Parathyroid adenoma (tissue), 2 donors: Measurements from ENCODE around the gene TRIM40.

Experiments used
- H2AFZ ChIP-seq: fragments of 300-600 bp; sonication (generic); one replicate; pipeline ENCODE4 v1.7.0; 2017; ENCODE audit warnings: antibody characterized with exemption, mild to moderate bottlenecking
- H3K27ac ChIP-seq: fragments of 300-600 bp; sonication (generic); one replicate; pipeline ENCODE4 v1.7.0; 2017
- H3K27me3 ChIP-seq: fragments of 300-600 bp; sonication (generic); one replicate; pipeline ENCODE4 v1.7.0; 2017; ENCODE audit warnings: low read length; ENCODE audit not compliant: control insufficient read depth, insufficient read depth
- H3K36me3 ChIP-seq: fragments of 300-600 bp; sonication (generic); one replicate; pipeline ENCODE4 v1.7.0; 2017; ENCODE audit warnings: low read length; ENCODE audit not compliant: control insufficient read depth, insufficient read depth
- H3K4me1 ChIP-seq: fragments of 300-600 bp; sonication (generic); one replicate; pipeline ENCODE4 v1.7.0; 2017; ENCODE audit warnings: control low read depth
- H3K4me2 ChIP-seq: fragments of 300-600 bp; sonication (generic); one replicate; pipeline ENCODE4 v1.7.0; 2017; ENCODE audit warnings: low read length
- H3K4me3 ChIP-seq: fragments of 300-600 bp; sonication (generic); one replicate; pipeline ENCODE4 v1.7.0; 2017; ENCODE audit warnings: low read depth, low read length
- H3K79me2 ChIP-seq: fragments of 300-600 bp; sonication (generic); one replicate; pipeline ENCODE4 v1.7.0; 2017; ENCODE audit warnings: control low read depth
- H3K9ac ChIP-seq: fragments of 300-600 bp; sonication (generic); one replicate; pipeline ENCODE4 v1.7.0; 2017; ENCODE audit warnings: mild to moderate bottlenecking
- H3K9me3 ChIP-seq: fragments of 300-600 bp; sonication (generic); one replicate; pipeline ENCODE4 v1.7.0; 2017; ENCODE audit warnings: low read length; ENCODE audit not compliant: control insufficient read depth
- TF ChIP-seq, protein P1 (sequence below): fragments of 300-600 bp; sonication (generic); IDR thresholded peaks from one replicate; pipeline ENCODE4 v1.7.0; 2017; ENCODE audit warnings: antibody characterized with exemption, mild to moderate bottlenecking
- donor health status: primary hyperparathyroidism.

The TRIM40 gene

GRCh38 chr6:30152016-30152673, 16.2 kb downstream of the TRIM40 start:
- Histone ChIP-seq H3K4me3 (no peak overlapping the region), H3K9ac (no peak overlapping the region), H3K36me3 (no peaks in the 10 kb centered on the region), H3K27me3 (no peaks in the 10 kb centered on the region), H3K9me3 (no peaks in the 10 kb centered on the region), H3K4me1 (no peaks in the 10 kb centered on the region), H2AFZ (no peak overlapping the region), H3K27ac (no peak overlapping the region), H3K79me2 (no peaks in the 10 kb centered on the region), H3K4me2 (no peak overlapping the region)
- TF ChIP-seq, protein P1, sequence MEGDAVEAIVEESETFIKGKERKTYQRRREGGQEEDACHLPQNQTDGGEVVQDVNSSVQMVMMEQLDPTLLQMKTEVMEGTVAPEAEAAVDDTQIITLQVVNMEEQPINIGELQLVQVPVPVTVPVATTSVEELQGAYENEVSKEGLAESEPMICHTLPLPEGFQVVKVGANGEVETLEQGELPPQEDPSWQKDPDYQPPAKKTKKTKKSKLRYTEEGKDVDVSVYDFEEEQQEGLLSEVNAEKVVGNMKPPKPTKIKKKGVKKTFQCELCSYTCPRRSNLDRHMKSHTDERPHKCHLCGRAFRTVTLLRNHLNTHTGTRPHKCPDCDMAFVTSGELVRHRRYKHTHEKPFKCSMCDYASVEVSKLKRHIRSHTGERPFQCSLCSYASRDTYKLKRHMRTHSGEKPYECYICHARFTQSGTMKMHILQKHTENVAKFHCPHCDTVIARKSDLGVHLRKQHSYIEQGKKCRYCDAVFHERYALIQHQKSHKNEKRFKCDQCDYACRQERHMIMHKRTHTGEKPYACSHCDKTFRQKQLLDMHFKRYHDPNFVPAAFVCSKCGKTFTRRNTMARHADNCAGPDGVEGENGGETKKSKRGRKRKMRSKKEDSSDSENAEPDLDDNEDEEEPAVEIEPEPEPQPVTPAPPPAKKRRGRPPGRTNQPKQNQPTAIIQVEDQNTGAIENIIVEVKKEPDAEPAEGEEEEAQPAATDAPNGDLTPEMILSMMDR, result no peak

GRCh38 chr6:30152910-30153610, 17.1 kb downstream of the TRIM40 start:
- TF ChIP-seq, protein P1, result no peak
- Histone ChIP-seq H3K27me3 (no peaks in the 10 kb centered on the region), H3K9ac (no peak overlapping the region), H3K4me2 (no peak overlapping the region), H2AFZ (no peak overlapping the region), H3K79me2 (no peaks in the 10 kb centered on the region), H3K9me3 (no peaks in the 10 kb centered on the region), H3K27ac (no peak overlapping the region), H3K36me3 (no peaks in the 10 kb centered on the region), H3K4me3 (no peak overlapping the region), H3K4me1 (no peaks in the 10 kb centered on the region)

DNA sequence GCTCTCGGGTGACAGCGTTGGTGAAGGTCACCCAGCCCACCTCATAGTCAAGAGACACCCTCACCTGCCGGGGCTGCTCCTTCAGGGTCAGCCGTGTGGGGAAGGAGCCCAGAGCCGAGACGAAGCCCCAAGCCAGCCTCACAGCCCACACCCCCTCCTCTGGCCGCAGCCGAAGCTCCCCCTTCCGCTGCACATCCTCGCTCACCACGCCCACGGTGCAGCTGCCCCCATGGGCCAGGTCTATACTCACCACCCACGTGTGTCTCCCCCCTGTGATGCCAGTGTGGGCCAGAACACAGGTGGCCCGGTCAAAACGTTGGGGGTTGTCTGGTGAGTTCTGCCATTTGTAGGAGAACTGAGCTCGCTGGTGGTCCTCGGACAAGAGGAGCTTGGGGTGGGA, 18.1 kb downstream of the TRIM40 start:
- H3K27me3 ChIP-seq, result no peaks in the 10 kb centered on the region
- H3K4me1 ChIP-seq, result no peaks in the 10 kb centered on the region
- no peaks in the 10 kb centered on the region for H3K9me3 ChIP-seq
- H3K27ac ChIP-seq, result no peak overlapping the region
- no peaks in the 10 kb centered on the region for H3K79me2 ChIP-seq
- no peak overlapping the region for H2AFZ ChIP-seq
- H3K36me3 ChIP-seq, result no peaks in the 10 kb centered on the region
- no peak overlapping the region for H3K9ac ChIP-seq
- no peak overlapping the region for H3K4me2 ChIP-seq
- TF ChIP-seq, protein P1, result no peak
- no peak overlapping the region for H3K4me3 ChIP-seq

DNA sequence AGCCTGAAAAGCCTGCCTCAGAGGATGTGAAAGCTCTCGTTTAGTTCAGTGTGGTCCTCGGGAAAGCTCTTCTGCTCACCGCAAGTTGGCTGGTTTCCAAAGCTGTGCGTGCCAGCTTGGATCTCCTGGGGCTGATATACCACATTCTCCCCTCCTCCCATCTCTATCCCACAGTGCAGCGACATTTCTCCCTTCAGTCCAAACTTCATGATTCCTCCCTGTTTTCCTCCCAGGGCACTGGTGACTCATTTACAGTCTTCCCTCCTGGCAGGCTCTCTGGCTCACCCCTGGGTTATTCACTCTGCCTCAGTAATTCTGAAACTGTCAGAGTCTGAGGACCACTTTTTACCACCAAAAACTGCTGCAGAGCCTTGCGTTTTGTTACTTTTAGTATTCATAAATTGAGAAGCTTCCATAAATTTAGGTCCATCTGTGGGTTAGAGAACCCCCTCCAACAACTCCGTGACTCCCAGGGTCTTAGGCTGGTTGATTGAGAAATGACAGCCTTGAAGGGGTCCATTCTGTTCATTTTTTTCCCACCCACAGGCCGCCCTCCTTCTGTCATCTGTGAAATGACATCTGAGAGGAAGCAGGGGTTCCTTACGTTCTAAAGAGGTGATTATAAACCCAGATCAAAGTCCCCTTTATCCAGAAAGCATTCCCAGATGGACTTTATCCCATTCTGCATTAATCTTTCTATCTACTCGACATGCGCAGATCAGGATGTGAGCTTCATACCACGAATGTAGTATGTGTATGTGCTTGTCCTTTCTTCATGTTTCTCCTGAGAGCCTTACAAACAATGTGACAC, 19.0 kb downstream of the TRIM40 start:
- Histone ChIP-seq H3K27me3 (no peaks in the 10 kb centered on the region), H3K79me2 (no peaks in the 10 kb centered on the region), H3K9ac (no peak overlapping the region), H3K36me3 (no peaks in the 10 kb centered on the region), H3K4me2 (no peak overlapping the region), H3K4me1 (no peaks in the 10 kb centered on the region), H3K9me3 (no peaks in the 10 kb centered on the region), H3K4me3 (no peak overlapping the region), H2AFZ (no peak overlapping the region), H3K27ac (no peak overlapping the region)
- TF ChIP-seq, protein P1, result no peak
